ENCODE data around the gene TMEM209.
"Not testable (repeated sequence)": the region's sequence is repeated elsewhere in the genome, so short reads cannot be mapped to it uniquely, and the experiment has no call there.

The TMEM209 gene

GRCh38 chr7:130234078-130234477, 28.9 kb upstream of the TMEM209 start:
- in situ Hi-C loops (cut with MboI; ENCODE audit: low pct_unique_long_range_greater_than_20kb, low sequenced_read_pairs, unreplicated experiment): no loop called here
- TF ChIP-seq, protein P1, sequence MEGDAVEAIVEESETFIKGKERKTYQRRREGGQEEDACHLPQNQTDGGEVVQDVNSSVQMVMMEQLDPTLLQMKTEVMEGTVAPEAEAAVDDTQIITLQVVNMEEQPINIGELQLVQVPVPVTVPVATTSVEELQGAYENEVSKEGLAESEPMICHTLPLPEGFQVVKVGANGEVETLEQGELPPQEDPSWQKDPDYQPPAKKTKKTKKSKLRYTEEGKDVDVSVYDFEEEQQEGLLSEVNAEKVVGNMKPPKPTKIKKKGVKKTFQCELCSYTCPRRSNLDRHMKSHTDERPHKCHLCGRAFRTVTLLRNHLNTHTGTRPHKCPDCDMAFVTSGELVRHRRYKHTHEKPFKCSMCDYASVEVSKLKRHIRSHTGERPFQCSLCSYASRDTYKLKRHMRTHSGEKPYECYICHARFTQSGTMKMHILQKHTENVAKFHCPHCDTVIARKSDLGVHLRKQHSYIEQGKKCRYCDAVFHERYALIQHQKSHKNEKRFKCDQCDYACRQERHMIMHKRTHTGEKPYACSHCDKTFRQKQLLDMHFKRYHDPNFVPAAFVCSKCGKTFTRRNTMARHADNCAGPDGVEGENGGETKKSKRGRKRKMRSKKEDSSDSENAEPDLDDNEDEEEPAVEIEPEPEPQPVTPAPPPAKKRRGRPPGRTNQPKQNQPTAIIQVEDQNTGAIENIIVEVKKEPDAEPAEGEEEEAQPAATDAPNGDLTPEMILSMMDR (IDR thresholded peaks at IDR 0.05; ENCODE audit: extremely low read depth, insufficient read depth, missing control alignments): no peak
- no peak for DNase-seq (ENCODE audit: low spot score)

DNA sequence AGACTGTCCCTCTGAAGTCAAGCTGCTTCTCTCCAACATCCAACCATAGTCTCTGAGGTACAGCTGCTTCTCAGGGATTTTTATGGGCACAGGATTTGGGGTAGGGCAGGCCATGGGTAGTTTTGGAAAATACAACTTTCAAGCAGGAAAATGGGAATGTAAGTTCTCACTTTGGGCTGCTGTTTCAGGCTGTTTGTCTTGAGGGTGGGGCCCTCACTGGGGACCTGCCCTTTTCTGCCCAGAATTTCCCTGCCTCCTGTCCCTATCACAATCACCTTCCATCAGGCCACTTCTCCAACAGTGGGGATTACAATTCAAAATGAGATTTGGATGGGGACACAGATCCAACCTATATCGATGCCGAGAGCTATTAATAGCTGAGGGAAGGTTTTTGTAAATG, 27.0 kb upstream of the TMEM209 start:
- TF ChIP-seq, protein P1 (IDR thresholded peaks at IDR 0.05; ENCODE audit: extremely low read depth, insufficient read depth, missing control alignments): no peak
- in situ Hi-C loops (cut with MboI; ENCODE audit: low pct_unique_long_range_greater_than_20kb, low sequenced_read_pairs, unreplicated experiment): no loop called here
- DNase-seq (ENCODE audit: low spot score): no peak

GRCh38 chr7:130231792-130232191, 26.6 kb upstream of the TMEM209 start:
- in situ Hi-C loops (cut with MboI; ENCODE audit: low pct_unique_long_range_greater_than_20kb, low sequenced_read_pairs, unreplicated experiment): no loop called here
- TF ChIP-seq, protein P1 (IDR thresholded peaks at IDR 0.05; ENCODE audit: extremely low read depth, insufficient read depth, missing control alignments): no peak

GRCh38 chr7:130229981-130230380, 24.8 kb upstream of the TMEM209 start:
- DNase-seq (ENCODE audit: low spot score); in situ Hi-C loops (cut with MboI; ENCODE audit: low pct_unique_long_range_greater_than_20kb, low sequenced_read_pairs, unreplicated experiment): not testable (repeated sequence)

More at GRCh38 chr7:130231792-130232191, 26.6 kb upstream of the TMEM209 start:
- no peak for DNase-seq (ENCODE audit: low spot score)

GRCh38 chr7:130228840-130229502, 23.8 kb upstream of the TMEM209 start:
- in situ Hi-C loops (cut with MboI; ENCODE audit: low pct_unique_long_range_greater_than_20kb, low sequenced_read_pairs, unreplicated experiment): no loop called here
- no peak for DNase-seq (ENCODE audit: low spot score)
- TF ChIP-seq, protein P1 (IDR thresholded peaks at IDR 0.05; ENCODE audit: extremely low read depth, insufficient read depth, missing control alignments): no peak

DNA sequence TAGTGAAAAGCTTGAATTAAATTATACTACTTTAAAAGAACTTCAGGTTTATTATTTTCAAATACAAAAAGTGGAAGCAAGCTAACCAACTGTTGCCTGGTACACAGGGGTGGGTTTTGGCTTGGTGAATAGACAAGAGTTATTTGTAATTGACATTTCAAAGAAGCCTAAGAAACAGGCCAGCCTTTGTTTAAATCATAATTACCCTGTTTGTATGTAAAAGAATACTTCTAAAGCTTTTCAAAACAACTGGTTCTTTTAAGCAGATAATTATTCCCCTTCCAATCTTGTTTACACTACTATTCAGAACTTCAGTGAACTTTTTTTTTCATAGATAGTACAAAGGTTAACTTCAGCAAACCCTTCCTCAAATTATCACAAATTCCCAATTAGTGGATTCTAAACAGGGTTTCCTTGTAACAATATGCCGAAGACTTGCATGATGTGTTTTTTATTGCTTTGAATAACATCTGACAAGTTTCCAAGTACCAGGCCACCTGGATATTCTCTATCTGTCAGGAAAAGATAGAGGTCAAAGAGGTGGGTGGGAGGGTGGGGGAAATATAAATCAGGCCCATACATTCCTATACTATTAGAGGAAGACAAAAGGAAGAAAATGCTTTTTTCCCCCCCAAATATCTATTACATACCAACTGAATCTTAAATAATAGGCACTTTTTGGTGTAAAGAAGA, 22.8 kb upstream of the TMEM209 start:
- TF ChIP-seq, protein P1 (IDR thresholded peaks at IDR 0.05; ENCODE audit: extremely low read depth, insufficient read depth, missing control alignments): no peak
- in situ Hi-C loops (cut with MboI; ENCODE audit: low pct_unique_long_range_greater_than_20kb, low sequenced_read_pairs, unreplicated experiment): no loop called here
- DNase-seq (ENCODE audit: low spot score): no peak

- in situ Hi-C loops (cut with MboI; ENCODE audit: low pct_unique_long_range_greater_than_20kb, low sequenced_read_pairs, unreplicated experiment): no loop called here
- TF ChIP-seq, protein P1 (IDR thresholded peaks at IDR 0.05; ENCODE audit: extremely low read depth, insufficient read depth, missing control alignments): no peak
Measured at GRCh38 chr7:130226333-130226732, 21.1 kb upstream of the TMEM209 start.

GRCh38 chr7:130224923-130225322, 19.7 kb upstream of the TMEM209 start:
- in situ Hi-C loops (cut with MboI; ENCODE audit: low pct_unique_long_range_greater_than_20kb, low sequenced_read_pairs, unreplicated experiment); DNase-seq (ENCODE audit: low spot score): not testable (repeated sequence)

More at GRCh38 chr7:130226333-130226732, 21.1 kb upstream of the TMEM209 start:
- no peak for DNase-seq (ENCODE audit: low spot score)

All from GM13977 (cell line).